CD14-positive monocyte (primary cell): ENCODE data around the gene SPRR2D. TPM values are rescaled to one million over a fixed set of nuclear protein-coding genes. Genes with fewer than 3 reads are reported as not detected.

Source experiments
- DNase-seq, 3 donors: peaks; one replicate each; pipeline ENCODE4 v3.0.0-alpha.2; 2011 to 2022
- H2AFZ ChIP-seq: 2 replicates; pipeline ENCODE4 v1.6.0; 2012; ENCODE audit warnings: mild to moderate bottlenecking, low read depth, low read length, inconsistent platforms; ENCODE audit not compliant: insufficient read depth, poor library complexity, severe bottlenecking
- H3K27ac ChIP-seq, 2 donors: 1 replicate in 1 of 2; 2 replicates in 1 of 2; pipeline ENCODE4 v1.5.1; 2012 to 2013; ENCODE audit warnings: low read length in 2 of 2, control low read depth in 1 of 2, inconsistent platforms in 1 of 2, low read depth in 1 of 2, mild to moderate bottlenecking in 1 of 2
- H3K27me3 ChIP-seq, 2 donors: one replicate each; pipeline versions ENCODE4 v1.6.0 to v1.6.1; 2011 to 2013; ENCODE audit warnings: low read length in 2 of 2; ENCODE audit not compliant: control insufficient read depth in 2 of 2, insufficient read depth in 2 of 2
- H3K36me3 ChIP-seq, 2 donors: replicated peaks in 1 of 2; 1 replicate in 1 of 2; 2 replicates in 1 of 2; pipeline versions ENCODE4 v1.5.1 to v1.6.1; 2012 to 2013; ENCODE audit warnings: low read length in 2 of 2, control low read depth in 1 of 2, inconsistent platforms in 1 of 2, mild to moderate bottlenecking in 1 of 2; ENCODE audit not compliant: insufficient read depth in 2 of 2, control insufficient read depth in 1 of 2
- H3K4me1 ChIP-seq, 2 donors: 1 replicate in 1 of 2; 2 replicates in 1 of 2; pipeline versions ENCODE4 v1.5.1 to v1.6.1; 2012 to 2013; ENCODE audit warnings: low read length in 2 of 2, control low read depth in 1 of 2, inconsistent platforms in 1 of 2, mild to moderate bottlenecking in 1 of 2, moderate library complexity in 1 of 2; ENCODE audit not compliant: insufficient read depth in 2 of 2, control insufficient read depth in 1 of 2
- H3K4me2 ChIP-seq: replicated peaks from 2 replicates; pipeline ENCODE3; 2012; ENCODE audit warnings: low read length, moderate library complexity, mild to moderate bottlenecking; ENCODE audit not compliant: poor library complexity, severe bottlenecking; ENCODE audit errors: extremely low read depth
- H3K4me3 ChIP-seq, 3 experiments: fragments of 200-600 bp in 1 of 3; sonication (generic) in 1 of 3; replicated peaks in 1 of 3; 1 replicate in 2 of 3; 2 replicates in 1 of 3; pipeline ENCODE4 v1.5.1; 2011 to 2013; ENCODE audit warnings: low read length in 3 of 3, mild to moderate bottlenecking in 3 of 3, control low read depth in 2 of 3, low read depth in 2 of 3, inconsistent platforms in 1 of 3, moderate library complexity in 1 of 3
- H3K79me2 ChIP-seq: 2 replicates; pipeline ENCODE4 v1.6.0; 2012; ENCODE audit warnings: mild to moderate bottlenecking, control low read depth, inconsistent platforms, low read length, moderate library complexity; ENCODE audit not compliant: insufficient read depth
- H3K9ac ChIP-seq: 2 replicates; pipeline ENCODE4 v1.6.0; 2017; ENCODE audit warnings: low read length, mild to moderate bottlenecking; ENCODE audit not compliant: insufficient read depth, poor library complexity, severe bottlenecking
- H3K9me3 ChIP-seq, 2 donors: replicated peaks in 1 of 2; 1 replicate in 1 of 2; 2 replicates in 1 of 2; pipeline versions ENCODE4 v1.5.1 to v1.6.1; 2012 to 2013; ENCODE audit warnings: low read length in 2 of 2, control low read depth in 1 of 2; ENCODE audit not compliant: control insufficient read depth in 1 of 2, insufficient read depth in 1 of 2
- H4K20me1 ChIP-seq: 2 replicates; pipeline ENCODE4 v1.6.0; 2012; ENCODE audit warnings: mild to moderate bottlenecking, low read length, control low read depth, moderate library complexity; ENCODE audit not compliant: insufficient read depth
- H3K27ac Mint-ChIP-seq, 7 donors: one replicate each; pipeline ENCODE4 v1.8.0; 2020; ENCODE audit warnings: mild to moderate bottlenecking in 7 of 7, mixed read lengths in 7 of 7, moderate library complexity in 6 of 7, inconsistent platforms in 2 of 7
- H3K27me3 Mint-ChIP-seq, 3 donors: one replicate each; pipeline ENCODE4 v1.8.0; 2021 to 2022; ENCODE audit warnings: low read depth in 3 of 3, mild to moderate bottlenecking in 3 of 3, mixed read lengths in 3 of 3, moderate library complexity in 3 of 3, inconsistent platforms in 1 of 3
- H3K36me3 Mint-ChIP-seq, 2 donors: one replicate each; pipeline ENCODE4 v1.8.0; 2020; ENCODE audit warnings: mixed read lengths in 2 of 2, inconsistent platforms in 1 of 2, mild to moderate bottlenecking in 1 of 2
- H3K4me1 Mint-ChIP-seq: one replicate; pipeline ENCODE4 v1.8.0; 2020; ENCODE audit warnings: mild to moderate bottlenecking, mixed read lengths
- H3K4me3 Mint-ChIP-seq, 2 donors: one replicate each; pipeline ENCODE4 v1.8.0; 2020; ENCODE audit warnings: mild to moderate bottlenecking in 2 of 2, mixed read lengths in 2 of 2, moderate library complexity in 1 of 2
- H3K9me3 Mint-ChIP-seq, 7 donors: one replicate each; pipeline ENCODE4 v1.8.0; 2020 to 2022; ENCODE audit warnings: mixed read lengths in 7 of 7, mild to moderate bottlenecking in 6 of 7, moderate library complexity in 6 of 7, inconsistent platforms in 2 of 7
- WGBS: methylation state at CpG from one replicate; pipeline ENCODE4 v1.1.5; 2013; ENCODE audit warnings: missing lambda C conversion rate; ENCODE audit not compliant: insufficient coverage; 5-methylcytosine and 5-hydroxymethylcytosine counted together
- intact Hi-C, 2 donors: fragments of 100-400 bp; cut with micrococcal nuclease; formaldehyde crosslinking; loops; one replicate each; pipeline versions ENCODE4 v1.15.0 to v1.15.1; 2023
- polyA plus RNA-seq, 3 donors: library from polyadenylated mRNA; depleted of rRNA in 1 of 3; unstranded in 2 of 3; stranded (reverse) in 1 of 3; fragments of 300-500 nt in 2 of 3; fragments of >200 nt in 1 of 3; fragmentation: Illumina TruSeq in 2 of 3; gene quantifications; 1 replicate in 2 of 3; 2 replicates in 1 of 3; pipeline ENCODE4 v1.2.3, GENCODE V29; 2012 to 2021
- TF ChIP-seq, protein P1 (sequence below): fragments of 200-600 bp; IDR thresholded peaks from one replicate; pipeline ENCODE4 v1.8.0; 2022; ENCODE audit warnings: antibody characterized with exemption, mild to moderate bottlenecking

The SPRR2D gene
- polyA plus RNA-seq, 3 donors, result not detected

DNA sequence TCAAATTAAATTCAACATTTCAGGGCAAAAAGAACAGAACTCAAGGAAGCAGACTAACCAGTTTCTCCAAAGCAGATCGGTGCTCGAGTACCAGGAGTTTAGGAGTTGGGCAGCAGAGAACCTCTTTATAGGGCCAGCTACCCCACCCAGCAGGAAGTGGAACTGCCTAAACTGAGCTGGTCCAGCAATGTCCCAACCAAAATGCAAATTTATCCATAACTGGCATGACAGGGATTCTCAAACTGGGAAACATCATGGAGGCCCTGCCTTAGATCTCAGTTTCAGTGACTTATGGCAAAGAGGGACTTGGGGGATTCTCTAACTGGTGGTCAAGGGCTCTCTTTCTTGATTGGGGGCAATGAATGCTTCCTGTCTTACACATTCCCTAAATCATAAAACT is 30.6 kb upstream of the SPRR2D start, which contains the start of gene SPRR2B:
TSS of gene SPRR2B (minus strand) at position 101 of the 400 bp plus-strand sequence. CDS start 772 bp downstream, outside the sequence.
- H3K4me1 ChIP-seq, result no peaks in the 10 kb centered on the region
- Mint-ChIP-seq H3K9me3 (no peaks in the 10 kb centered on the region), H3K4me1 (no peaks in the 10 kb centered on the region), H3K27me3 (peaks cover 3 to 7% (median 7%) of the 10 kb centered on the region in 3 donors), H3K36me3 (no peaks in the 10 kb centered on the region), H3K27ac (no peak within 1 kb of the TSS), H3K4me3 (no peak within 1 kb of the TSS)
- TF ChIP-seq, protein P1, sequence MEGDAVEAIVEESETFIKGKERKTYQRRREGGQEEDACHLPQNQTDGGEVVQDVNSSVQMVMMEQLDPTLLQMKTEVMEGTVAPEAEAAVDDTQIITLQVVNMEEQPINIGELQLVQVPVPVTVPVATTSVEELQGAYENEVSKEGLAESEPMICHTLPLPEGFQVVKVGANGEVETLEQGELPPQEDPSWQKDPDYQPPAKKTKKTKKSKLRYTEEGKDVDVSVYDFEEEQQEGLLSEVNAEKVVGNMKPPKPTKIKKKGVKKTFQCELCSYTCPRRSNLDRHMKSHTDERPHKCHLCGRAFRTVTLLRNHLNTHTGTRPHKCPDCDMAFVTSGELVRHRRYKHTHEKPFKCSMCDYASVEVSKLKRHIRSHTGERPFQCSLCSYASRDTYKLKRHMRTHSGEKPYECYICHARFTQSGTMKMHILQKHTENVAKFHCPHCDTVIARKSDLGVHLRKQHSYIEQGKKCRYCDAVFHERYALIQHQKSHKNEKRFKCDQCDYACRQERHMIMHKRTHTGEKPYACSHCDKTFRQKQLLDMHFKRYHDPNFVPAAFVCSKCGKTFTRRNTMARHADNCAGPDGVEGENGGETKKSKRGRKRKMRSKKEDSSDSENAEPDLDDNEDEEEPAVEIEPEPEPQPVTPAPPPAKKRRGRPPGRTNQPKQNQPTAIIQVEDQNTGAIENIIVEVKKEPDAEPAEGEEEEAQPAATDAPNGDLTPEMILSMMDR, result no peak
- H3K27ac ChIP-seq, result no peak within 1 kb of the TSS
- H2AFZ ChIP-seq, result no peak within 1 kb of the TSS
- H3K9me3 ChIP-seq, result no peaks in the 10 kb centered on the region
- H4K20me1 ChIP-seq, result no peaks in the 10 kb centered on the region
- H3K27me3 ChIP-seq, result no peaks in the 10 kb centered on the region
- H3K36me3 ChIP-seq, result no peaks in the 10 kb centered on the region
- no peak for DNase-seq
- H3K4me3 ChIP-seq, result no peak within 1 kb of the TSS
- no peak within 1 kb of the TSS for H3K9ac ChIP-seq
- 100% methylated on average over 2 of the region's 2 CpGs for WGBS
- intact Hi-C loops, result no loop called here
- H3K79me2 ChIP-seq, result no peaks in the 10 kb centered on the region
- no peak within 1 kb of the TSS for H3K4me2 ChIP-seq

DNA sequence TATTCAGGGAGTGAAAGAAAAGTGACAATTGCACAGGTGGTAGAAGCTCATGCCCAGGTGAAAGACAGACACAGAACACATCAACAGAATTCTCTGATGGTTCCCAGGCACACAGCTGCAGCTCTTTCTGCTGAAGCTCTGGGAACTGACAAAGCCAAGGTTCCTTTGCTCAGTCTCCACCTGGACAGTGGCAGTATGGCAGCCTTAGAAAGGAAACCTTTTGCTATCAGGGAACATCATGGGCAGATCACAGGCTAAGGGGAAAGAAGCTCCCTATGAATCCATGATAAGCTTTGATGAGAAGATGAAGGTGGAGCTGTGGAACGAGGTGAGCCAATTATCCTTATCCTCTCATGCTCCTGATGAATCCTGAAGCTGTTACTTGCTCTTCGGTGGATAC is 29.3 kb upstream of the SPRR2D start:
- Mint-ChIP-seq H3K27ac (no peak overlapping the region), H3K27me3 (peaks cover 4 to 7% (median 7%) of the 10 kb centered on the region in 3 donors), H3K4me1 (no peaks in the 10 kb centered on the region), H3K4me3 (no peak overlapping the region), H3K9me3 (no peaks in the 10 kb centered on the region), H3K36me3 (no peaks in the 10 kb centered on the region)
- Histone ChIP-seq H3K9ac (no peak overlapping the region), H3K9me3 (no peaks in the 10 kb centered on the region), H3K4me1 (no peaks in the 10 kb centered on the region), H3K4me2 (no peak overlapping the region), H3K79me2 (no peaks in the 10 kb centered on the region), H3K27me3 (no peaks in the 10 kb centered on the region), H3K27ac (no peak overlapping the region), H2AFZ (no peak overlapping the region), H3K4me3 (no peak overlapping the region), H3K36me3 (no peaks in the 10 kb centered on the region), H4K20me1 (no peaks in the 10 kb centered on the region)
- WGBS, result no CpG with 5 or more reads among the region's 2 CpGs
- intact Hi-C loops, result no loop called here
- DNase-seq, result no peak
- TF ChIP-seq, protein P1, result no peak
